Measurements from ENCODE around the gene PFKP.
"Not testable (repeated sequence)": the region's sequence is repeated elsewhere in the genome, so short reads cannot be mapped to it uniquely, and the experiment has no call there.

PFKP gene

DNA sequence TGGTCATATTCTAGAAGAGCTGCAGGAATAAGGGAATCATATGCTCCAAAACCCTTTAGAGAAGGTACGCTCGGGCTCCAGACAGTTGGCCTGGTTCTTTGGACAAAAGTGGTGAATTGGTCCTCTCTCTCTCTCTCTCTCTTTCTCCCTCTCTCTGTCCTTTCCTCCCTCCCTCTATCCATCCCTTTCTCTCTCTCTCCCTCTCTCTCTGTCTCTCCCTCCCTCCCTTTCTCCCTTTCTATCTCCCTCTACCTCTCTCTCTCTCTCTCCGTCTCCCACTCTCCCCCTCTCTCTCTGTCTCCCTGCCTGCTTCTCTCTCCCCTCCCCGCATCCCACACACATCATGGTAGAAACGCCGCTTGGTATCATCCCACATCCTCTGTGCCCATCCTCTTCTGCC, 19.8 kb upstream of the PFKP start:
- no peak for DNase-seq

DNA sequence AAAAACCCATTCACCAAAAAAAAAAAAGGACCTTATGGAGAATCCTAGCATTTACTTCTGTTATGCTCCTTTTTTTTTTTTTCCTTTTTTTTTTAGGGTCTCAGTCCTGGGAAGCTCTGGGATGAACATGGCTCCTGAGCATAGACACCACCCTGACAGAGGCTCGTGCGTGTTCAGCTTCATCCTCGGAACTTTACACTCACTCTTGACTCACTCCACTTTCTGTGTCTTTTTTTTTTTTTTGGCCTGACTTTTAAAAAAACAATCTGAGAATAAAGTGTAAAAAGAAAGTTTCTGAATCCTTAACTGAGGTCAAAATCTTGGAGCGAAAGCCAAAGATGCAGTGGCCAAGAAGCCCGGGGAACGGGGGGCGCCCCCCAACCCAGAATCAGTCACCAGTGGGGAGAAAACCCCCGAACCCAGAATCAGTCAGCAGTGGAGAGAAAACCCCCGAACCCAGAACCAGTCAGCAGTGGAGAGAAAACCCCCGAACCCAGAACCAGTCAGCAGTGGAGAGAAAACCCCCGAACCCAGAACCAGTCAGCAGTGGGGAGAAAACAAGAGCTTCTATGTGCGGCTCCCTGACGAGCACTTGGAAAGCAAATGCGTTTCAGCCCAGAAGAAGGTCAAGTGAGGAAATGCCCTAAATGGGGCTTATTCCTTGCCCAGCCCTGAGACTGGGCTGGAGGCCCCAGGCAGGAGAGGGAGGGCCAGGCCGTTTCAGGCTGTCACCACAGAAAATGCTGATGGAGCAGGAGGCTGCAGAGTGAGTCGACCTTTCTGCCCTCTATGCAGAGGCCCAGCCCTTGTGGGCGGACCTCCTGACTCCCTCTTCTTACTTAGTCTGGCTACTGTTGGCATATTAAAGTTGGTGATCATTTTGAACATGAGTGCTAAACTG, 19.0 kb upstream of the PFKP start:
- DNase-seq, result no peak

DNA sequence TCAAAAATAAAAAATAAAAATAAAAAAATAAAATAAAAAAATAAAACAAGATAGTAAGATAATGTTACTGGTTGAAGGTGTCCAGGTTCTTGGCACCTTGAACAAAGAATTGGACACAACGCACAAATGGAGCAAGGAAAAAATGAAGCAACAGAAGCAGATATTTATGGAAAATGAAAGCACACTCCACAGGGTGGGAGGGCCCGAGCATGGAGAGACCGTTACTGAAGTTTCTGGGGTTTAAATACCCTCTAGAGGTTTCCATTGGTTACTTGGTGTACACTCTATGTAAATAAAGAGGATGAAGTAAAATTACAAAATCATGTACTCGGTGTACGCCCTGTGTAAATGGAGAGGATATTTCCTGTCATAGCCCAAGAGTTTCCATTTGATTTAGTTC, 15.7 kb upstream of the PFKP start:
- DNase-seq, result no peak

DNA sequence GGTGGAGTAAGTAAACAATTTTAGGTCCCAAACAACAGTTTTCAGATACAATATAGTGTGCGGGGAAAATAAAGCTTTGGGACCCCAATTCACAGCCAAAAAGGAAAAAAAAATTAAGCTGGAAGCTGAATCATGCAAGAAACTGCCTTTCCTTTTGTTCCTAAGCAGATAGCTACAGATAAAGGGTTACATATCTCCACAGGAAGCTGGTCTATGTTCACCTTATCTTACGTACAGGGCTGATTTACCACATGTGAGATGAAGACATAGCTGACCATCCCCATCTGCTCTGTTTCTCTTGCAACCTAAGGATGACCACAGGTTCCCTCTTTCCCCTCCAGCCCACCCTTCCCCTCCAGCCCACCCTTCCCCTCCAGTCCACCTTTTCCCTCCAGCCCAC, 14.2 kb upstream of the PFKP start:
- no peak for DNase-seq

DNA sequence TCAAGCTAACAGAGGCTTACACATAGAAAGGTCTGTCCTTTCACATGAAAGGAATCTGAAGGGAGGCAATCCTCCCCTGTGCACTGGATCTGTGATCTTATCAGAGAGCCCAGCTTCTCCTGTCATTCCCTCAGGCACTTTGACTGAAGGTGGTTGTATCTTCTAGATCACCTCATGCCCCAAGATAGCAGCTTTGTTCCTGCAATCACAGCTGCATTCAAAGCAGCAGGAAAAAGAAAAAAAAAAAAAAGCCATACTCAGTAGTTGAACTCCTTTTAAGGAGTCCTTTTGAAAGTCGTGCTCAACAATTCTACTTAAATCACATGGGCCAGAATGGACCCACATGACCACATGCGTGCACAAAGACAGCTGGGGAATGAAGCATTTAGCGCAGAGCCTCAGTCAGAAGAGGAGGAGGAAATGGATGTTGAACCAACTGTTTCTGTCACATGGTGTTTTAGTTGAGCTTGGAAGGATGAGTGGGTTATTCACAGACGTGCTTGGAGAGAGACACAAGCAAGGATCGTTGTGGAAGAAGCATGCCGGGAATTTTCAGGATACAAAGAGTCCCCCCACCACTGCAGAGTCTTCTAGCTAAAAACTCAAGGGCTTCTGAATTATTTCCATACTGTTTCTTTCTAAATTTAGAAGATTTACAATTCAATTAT, 13.0 kb upstream of the PFKP start:
- no peak for DNase-seq

DNA sequence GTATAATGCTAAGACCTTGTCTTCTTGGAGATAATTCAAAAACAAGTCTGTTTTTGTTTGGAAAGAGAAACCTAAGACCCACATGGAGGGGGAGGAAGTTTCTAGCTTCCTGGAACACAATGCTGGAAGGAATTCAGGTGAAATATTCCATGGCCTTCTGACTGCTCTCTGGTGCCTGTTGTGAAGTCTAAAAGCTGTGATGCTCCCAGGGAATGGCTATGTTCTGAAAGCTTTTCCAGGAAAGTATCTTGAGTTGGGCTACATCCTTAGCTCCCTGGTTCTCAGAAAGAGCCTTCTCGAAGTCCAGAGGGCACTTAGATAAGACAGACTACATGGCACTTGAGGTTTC, 12.5 kb upstream of the PFKP start:
- no peak for DNase-seq

DNA sequence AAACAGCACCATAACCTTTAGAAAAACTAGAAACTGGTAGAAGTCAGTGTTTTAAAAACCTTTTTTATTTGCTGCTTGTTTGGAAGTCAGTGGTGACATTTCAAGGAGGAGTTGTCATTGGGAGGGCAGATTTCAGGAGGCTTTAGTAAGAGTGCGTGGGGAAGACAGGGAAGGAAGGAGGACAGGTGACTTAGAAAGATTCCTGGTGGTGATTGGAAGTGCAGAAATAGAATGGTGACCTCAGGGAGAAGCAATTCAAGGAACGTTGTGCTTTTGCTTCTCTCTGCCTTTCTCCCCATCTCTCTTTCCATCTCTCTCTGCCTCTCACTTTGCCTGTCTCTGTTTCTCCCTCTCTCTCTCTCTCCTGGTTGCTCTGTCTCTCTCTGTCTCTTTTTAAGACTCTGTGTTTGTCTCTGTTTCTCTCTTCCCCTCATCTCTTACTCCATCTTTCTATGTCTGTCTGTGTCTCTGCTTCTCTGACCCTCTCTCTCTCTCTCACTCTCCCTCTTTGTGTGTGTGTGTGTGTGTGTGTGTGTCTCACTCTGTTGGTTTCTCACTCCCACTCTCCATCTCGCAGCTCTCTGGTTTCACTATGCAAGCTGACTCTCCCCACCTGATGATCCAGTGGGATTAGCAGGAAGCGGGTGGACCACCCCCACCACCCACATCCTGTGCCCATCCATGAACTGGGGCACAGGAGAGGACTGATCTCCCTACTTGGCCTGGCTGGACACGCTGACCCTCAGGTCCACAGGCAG, 10.9 kb upstream of the PFKP start:
- no peak for DNase-seq

DNA sequence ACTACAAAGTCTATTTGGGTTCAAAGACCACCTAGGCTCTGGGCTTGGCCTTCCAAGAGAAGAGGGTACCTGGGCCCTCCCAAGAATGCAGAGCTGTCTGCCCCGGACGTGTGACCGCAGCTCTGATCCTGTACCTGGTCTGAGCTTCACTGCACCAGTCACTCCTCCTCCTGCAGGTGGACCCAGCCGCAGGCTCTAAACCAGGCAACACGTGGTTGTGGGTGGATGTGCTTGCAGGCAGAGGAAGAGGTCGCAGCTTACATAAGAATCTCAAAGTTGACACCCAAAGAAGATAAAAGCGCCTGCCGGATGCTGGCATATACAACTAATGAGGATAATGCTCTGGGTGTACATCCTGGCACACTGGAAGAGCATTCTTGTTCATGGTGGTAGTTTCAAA, 9.4 kb upstream of the PFKP start:
- DNase-seq, result no peak

DNA sequence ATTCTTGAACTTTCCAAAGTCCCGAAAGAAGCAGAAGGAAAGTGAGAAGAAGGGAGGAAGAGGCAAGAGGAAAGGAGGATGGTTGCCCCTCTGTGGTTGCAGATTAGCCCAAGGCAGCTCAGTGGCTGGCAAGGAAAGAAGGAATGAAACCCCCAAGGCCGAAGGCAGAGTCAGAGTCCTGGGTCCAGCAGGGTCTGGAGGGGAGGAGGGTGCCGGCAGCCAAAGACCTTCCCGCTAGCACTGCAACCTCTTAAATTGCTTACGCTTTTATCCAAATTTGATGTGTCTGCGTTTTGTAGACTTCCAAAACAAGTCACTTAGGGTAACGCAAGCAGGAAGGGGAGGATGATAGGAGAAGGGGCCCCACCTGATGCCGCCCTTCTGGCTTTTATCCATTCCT, 7.4 kb upstream of the PFKP start:
- DNase-seq, result no peak

DNA sequence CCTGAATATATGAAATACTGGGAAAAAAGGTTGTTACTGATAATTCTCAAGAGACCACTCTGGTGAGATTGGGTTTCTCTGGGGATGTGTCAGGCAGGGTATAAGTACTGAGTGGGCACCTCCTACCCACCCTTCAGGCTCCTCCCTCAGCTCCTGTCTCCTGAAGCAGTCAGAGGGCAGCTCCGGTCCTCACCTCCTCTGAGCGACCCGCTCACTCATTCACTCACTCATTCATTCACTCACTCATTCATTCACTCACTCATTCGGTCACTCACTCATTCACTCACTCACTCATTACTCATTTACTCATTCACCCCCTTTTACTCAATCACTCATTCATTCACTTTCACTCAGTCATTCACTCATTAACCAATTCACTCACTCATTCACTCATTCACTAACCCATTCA, 6.9 kb upstream of the PFKP start:
- no peak for DNase-seq

DNA sequence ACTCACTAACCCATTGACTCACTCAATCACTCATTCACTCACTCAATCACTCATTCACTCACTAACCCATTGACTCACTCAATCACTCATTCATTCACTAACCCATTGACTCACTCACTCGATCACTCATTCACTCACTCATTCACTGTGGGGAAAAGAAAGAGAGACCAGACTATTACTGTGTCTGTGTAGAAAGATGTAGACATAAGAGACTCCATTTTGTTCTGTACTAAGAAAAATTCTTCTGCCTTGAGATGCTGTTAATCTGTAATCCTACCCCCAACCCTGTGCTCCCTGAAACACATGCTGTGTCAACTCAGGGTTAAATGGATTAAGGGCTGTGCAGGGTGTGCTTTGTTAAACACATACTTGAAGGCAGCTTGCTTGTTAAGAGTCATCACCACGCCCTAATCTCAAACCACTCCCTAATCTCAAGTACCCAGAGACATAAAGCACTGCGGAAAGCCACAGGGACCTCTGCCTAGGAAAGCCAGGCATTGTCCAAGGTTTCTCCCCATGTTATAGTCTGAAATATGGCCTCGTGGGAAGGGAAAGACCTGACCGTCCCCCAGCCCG, 5.9 kb upstream of the PFKP start:
- not testable (repeated sequence) for DNase-seq

DNA sequence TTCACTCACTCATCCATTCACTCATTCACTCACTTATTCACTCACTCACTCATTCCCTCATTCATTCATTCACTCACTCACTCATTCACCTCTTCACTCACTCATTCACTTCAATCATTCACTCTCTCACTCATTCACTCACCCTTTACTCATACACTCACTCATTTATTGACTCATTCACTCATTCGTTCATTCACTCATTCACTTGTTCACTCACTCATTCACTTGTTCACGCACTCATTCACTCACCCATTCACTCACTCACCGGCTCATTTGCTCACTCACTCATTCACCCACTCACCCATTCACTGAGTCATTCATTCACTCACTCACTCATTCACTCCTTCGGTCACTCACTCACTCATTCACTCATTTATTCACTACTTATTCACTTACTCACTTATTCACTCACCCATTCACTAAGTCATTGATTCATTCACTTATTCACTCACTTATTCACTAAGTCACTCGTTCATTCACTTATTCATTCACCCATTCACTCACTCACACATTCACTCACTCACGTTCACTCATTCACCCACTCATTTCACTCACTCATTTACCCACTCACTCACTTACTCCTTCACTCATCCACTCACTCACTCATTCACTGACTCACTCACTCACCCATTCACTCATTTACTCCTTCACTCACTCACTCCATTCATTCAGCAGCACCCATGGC, 4.7 kb upstream of the PFKP start:
- no peak for DNase-seq

DNA sequence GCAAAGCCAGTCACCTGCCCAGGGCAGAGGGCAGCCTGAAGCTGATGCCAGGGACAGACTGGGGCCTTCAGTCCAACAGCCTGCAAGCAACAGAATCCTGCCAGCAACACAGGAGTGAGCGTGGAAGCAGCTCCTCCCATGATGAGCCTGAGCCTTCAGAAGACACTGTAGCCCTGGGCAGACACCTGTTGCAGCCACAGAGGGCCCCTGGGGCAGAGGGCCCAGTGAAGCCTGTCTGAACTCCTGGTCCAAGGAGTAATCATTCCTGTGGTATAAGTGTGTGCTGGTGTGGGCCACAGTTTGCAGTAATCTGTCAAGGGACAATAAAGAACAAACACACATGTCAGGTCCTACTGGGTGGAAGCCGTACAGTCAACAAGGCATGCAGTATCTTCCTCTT, 2.9 kb upstream of the PFKP start:
- no peak for DNase-seq

DNA sequence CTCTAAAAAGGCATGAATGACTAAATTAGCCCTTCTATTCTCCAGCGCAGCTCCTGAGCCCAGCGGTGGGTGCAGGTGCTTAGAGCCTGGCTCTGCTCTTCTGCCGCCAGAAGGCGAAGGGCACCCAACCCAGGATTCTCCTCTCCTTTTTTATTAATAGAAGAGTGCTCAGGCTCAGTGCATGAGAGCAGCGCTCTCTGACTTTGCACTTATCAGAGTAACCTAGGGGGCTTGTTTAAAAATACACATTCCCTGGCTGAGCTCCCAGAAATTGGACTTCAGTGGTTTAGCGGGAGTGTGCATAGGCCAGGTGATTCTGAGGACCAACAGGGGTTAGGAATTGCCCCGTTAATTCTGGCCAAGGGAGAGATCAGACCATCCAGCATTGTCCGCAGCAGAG, 1.7 kb upstream of the PFKP start:
- no peak for DNase-seq

DNA sequence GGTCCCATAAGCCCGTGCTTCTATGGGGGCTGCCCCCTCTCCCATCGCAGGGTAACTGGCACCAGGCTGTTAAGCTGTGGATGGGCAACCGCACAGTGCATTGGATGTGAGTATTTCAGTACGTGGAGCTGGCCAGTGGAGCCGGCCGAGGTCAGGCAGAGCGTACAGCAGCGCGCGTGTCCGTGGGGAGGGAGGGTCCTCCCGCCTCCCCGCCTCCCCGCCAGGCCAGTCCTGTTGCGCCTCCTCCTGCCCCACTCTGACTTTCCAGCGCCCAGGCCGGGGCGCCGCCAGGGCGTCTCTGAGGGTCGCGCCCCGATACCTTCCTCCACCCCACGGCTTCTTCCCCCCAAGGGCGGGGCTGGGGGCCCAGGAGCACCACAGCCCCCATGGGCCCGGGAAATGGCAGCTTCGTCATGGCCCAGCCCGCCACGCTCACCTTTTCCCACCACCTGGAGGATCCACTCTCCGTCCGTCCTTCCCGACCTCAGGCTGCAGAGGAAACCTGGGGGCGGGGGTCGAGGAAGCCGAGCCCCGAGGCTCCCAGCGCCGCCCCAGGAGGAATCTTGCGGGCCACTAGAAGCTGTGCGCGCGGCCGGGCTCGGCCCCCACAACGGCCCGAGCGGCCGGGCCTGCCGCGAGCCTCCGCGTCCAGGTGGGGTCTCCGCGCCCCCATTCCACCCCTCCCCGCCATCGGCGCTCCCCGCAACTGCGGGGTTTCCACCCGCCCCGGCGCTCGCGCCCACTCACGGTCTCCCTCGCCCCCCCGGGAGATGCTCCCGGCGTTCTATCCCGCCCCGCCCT, 831 bp upstream of the PFKP start:
- DNase-seq, result no peak

DNA sequence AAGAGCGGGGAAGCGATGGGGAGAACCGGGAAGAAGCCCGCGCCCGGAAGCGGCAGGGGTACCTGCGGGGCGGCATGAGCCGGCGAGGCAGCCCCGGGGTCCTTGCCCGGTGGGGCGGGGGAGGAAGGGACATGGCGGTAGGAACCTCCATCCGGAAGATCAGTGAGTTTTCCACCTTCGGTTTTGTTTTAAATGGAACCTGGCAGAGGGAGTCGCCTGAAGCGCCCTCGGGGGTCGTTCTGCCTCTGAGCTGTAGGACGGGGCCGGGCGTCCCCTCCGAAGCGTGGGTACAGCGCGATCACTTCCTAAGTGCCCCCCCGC, 471 bp downstream of the PFKP start:
- DNase-seq, result no peak

DNA sequence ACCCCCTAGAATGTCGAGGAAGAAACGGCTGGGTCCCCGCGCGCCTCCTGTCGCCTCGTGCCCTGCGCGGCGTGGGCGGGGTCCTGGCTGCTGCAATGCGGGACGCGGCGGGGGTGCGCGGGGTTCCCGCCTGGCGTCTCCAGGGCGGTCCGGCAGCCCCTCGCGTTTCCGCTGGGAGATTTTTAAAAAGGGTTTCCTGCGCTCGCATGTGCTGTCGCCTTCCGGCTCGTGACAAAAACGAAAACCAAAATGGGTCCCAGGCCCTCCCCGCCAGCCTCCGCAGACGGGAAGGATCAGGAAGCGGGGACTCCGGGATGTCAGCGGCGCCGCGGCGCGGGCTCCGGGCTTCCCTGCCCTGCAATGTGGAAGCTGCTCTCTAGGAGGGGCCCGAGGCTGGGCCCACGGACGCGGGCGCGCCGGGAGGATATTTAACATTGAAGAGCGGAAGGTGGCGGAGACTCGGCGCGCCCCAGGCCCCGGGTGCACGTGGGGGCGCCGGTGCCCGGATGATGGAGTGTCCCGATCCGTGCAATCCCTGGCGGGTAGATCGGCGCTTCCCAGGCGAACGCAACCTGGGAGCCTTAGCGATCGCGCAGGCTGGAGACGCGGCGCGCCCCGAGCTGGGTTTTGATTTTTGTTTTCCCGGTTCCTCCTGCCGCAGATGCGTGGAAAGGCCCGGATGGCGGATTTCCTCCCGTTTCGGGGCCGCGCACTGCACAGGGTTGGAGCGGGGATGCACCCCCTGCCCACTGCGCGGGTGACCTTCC, 1.0 kb downstream of the PFKP start:
- peak; percentile 37 for DNase-seq

DNA sequence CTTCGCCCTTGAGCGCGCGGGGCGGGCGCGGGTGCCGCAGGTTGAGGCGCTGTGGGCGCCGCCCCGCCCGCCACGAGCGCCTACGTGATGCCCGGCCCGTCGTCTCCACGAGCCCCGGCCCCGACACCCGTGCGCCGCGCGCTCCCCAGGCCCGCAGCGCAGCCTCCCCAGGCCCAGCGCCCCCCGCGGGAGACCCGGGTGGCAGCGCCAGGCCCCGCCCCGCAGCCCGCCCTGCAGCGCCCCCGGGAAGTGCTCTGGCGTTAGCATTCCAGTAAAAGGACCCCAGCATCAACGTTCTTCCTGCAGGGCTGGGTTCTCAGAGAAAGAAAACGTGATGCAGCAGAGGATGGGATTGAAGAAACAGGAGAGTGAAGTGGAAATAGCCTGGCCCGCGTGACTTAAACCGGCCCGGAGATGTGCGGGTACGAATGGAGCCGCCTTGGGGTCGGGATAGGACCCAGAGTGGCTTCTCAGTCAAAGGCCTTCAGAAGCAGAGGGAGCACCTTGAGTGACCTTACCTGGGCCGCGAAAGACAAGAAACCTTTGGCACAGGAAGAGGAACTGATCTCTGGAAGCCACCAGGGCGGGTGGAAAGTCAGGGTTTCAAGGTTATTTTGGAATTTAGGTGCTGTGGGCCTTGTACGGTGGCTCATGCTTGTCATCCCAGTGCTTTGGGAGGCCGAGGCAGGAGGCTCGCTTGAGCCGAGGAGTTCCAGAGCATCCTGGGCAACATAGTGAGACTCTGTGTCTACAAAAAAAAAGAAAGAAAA, 1.8 kb downstream of the PFKP start:
- no peak for DNase-seq

DNA sequence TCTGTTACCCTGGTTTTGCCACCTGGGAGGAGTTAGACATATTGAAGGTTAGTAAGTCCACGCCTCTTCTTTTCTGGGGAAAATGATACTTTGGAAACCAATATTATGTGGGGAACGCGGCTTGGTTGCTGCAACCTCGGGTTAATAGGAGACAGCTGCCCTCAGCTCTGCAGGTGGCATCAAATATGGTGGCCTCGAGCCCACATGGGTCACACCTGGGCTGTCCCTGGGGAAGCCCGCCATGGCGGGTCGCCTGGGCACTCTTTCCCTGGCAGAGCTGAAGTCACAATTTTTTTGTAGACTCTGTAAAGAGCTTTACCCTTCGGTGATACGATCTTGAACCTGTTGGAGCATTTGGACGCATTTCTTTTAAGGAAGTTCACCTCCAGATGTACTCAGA, 2.5 kb downstream of the PFKP start:
- DNase-seq, result no peak

DNA sequence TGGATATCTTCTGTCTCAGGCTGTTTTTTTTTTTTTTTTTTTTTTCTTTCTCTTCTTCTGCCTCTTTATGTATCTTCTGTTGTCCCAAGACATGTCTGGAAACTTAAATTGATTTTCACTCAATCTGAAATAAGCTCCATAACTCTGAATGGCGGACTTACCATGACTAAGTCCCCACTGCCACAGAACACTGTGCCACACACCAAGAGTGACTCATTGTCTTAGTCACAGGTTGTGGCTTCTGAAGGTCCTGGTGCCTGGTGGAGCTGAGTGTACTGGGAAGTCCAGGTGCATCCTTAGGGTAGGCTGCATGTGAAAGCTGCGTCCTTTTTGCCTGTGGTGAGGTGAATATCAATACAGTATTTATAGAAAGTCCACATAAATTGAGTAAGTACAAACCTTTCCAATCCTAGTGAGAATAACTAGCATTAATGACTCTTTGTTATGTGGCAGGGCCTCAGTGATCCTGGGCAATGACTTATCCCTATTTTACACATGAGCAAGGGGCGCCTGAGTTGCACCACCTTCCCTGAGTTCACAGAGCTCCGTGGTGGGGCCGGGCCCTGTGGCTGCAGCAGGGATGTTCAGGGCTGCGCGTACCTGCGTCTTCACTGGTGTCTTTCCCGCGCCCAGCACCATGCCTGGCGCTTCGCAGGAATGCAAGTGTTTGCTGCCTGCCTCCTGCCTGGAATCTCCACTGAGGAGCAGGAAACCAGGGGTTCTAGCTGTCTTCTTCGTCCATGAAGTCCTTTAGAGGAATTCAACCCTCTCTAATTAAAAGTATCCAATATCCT, 4.3 kb downstream of the PFKP start:
- peak; percentile 64 for DNase-seq
